GM12874 (cell line): ENCODE measurements around the gene FAM24A.

Source experiments
- TF ChIP-seq, protein P1 (sequence below): IDR thresholded peaks from 2 replicates; pipeline ENCODE4 v1.5.1; 2011; ENCODE audit warnings: low read depth, mild to moderate bottlenecking, control low read depth, low read length, moderate library complexity; ENCODE audit not compliant: insufficient read depth

The FAM24A gene

DNA sequence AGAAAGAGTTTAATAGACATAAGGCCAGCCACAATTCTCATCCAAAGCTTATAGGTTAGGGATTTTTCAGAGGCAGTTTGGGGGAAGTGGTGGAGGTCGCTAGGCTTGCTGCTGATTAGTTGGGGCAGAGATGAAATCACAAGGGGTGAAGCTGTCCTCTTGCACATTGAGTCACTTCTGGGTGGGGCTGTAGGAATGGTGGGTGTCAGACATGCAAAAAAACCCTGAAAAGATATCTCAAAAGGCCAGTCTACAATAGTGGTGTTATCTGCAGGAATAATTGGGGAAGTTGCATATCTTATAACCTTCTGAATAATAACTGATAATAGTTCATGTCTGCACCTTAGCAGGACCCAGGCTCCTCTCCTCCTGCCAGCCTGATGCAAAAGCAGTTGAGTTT is 33.1 kb upstream of the FAM24A start:
- TF ChIP-seq, protein P1, sequence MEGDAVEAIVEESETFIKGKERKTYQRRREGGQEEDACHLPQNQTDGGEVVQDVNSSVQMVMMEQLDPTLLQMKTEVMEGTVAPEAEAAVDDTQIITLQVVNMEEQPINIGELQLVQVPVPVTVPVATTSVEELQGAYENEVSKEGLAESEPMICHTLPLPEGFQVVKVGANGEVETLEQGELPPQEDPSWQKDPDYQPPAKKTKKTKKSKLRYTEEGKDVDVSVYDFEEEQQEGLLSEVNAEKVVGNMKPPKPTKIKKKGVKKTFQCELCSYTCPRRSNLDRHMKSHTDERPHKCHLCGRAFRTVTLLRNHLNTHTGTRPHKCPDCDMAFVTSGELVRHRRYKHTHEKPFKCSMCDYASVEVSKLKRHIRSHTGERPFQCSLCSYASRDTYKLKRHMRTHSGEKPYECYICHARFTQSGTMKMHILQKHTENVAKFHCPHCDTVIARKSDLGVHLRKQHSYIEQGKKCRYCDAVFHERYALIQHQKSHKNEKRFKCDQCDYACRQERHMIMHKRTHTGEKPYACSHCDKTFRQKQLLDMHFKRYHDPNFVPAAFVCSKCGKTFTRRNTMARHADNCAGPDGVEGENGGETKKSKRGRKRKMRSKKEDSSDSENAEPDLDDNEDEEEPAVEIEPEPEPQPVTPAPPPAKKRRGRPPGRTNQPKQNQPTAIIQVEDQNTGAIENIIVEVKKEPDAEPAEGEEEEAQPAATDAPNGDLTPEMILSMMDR = no peak

DNA sequence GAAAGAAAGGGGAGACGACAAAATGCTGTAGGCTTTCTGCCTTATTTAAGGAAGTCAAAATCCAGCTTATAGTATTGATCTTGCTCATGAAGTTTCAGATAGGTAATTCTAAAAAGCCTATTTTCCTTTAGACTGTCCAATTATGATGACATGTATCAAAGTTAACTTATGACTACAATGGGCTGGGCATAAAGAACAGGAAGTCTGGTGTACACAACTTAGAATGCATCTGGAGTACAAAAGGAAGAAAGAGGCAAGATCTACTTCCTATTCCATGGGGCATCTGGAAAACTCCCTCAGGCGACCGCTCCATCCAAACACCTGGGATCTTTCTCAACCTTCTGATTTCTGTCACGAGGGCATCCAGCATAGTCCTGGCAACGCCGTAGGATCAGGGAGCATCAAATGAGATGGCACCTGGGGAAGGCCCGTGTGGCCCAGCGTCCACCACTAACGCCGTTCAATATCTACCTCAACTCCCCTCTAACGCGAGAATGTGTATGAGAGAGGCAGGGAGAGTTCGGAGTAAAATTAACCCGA is 31.5 kb upstream of the FAM24A start:
- TF ChIP-seq, protein P1 = no peak

DNA sequence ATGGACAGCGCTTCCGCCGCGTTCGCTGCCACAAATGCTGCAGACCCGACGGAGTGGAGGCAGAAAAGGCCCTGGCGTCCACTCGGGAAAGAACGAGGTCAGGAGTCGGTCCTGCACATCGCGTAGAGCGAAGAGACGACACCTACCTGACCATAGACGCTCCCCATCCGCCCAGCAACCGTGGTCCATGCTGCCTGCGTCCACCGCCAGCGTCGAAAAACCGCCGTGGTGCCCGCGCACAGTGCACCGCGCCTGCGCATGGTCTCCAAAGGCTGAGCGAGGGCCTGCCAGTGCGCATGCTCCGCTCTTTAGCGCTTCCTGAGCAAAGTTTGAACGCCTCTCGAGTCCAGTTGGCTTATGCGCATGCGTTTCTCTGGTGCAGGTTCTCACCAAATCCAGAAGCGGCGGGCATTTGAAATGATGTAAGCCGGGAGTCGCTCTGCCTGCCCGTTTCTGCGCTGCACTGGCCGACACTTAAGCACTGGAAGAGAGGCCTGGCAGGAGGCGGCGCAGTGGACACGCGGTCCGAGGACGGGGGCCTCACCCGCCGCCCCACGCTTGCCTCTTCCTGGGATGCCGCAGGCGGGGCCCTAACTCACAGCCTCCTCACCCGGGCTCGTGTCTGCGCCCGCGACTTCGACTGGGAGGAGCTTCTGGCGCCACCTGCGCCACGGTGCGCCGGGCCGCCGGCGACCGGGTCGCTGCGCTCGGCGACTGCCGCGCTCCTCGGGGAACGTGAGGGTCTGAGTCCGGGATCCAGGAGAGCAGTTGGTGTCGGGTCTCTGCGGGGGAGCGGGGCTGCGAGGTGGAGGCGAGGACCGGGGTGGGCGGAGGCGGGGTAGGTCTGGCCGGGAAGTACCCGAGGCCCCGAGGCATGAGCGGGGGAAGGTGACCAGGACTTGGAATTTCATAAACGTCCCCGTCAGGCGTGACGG is 30.8 kb upstream of the FAM24A start, which contains the start of gene FAM24B:
Gene FAM24B, minus strand, starts transcription at position 243 of the 935 bp plus-strand sequence. CDS start 29,066 bp downstream, outside the sequence.
- TF ChIP-seq, protein P1 = no peak

DNA sequence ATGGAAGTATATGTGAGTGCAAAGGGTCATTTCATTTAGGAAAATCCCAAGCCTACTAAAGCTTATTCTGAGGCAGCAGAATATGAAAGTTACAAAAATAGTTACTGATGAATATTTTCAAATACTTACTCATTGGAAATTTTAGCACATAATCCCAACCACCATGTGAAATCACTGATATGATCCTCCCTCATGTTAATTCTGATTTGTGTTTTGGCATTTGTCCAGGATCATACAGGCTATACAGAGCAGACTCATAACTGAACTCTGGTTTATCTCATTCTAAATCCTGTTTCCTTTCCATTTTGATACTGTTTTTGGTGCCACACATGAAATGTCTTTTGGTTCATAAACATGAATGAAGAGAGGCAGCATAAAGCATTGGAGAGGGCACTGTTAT is 27.6 kb upstream of the FAM24A start:
- TF ChIP-seq, protein P1 = no peak

DNA sequence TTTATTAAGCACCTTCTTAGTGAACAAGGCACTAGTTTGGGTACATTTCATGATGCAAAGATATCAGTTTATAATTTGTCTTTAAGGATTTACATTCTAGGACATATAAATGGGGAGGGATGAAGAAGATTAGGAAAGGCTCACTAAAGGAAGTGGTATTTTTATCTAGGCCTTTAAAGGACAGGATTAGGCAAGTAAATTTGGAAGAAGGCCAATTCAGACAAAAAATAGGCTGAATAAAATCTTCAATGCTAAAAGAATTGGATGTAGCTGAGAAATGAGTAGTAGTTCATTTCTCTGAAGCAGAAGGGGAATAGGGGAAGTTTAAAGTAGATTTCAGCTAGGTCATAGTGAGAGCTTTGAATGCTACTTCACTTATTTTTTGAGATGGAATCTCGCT is 26.2 kb upstream of the FAM24A start:
- TF ChIP-seq, protein P1 = no peak

DNA sequence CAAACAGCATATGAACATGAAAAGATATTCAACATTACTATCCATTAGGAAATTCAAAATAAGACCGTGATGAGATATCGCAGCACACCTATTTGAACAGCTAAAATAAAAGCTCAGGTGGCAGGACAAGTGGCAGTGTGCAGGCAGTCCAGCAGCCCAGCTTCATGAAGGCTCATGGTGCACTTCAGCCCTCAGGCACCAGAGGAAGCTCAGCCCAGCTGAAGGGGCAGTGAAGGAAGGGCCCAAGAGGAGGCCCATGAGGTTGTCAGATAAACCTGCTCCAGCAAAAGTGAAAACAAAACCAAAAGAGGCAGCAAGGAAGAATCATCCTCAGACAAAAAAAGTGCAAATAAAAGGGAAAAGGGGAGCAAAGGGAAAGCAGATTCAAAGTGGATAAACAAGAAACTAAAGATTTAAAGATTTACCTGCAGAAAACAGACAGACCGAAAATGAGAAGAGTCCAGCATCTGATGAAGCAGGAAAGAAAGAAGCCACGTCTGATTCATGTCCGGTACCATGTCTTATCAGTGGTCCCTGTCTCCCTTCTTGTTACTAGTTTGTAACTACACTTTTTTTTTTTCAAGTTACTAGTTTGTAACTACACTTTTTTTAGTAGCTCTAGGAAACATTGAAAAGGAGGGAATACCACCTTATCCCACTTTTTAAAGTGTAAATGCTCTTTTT is 16.0 kb upstream of the FAM24A start:
- TF ChIP-seq, protein P1 = no peak

DNA sequence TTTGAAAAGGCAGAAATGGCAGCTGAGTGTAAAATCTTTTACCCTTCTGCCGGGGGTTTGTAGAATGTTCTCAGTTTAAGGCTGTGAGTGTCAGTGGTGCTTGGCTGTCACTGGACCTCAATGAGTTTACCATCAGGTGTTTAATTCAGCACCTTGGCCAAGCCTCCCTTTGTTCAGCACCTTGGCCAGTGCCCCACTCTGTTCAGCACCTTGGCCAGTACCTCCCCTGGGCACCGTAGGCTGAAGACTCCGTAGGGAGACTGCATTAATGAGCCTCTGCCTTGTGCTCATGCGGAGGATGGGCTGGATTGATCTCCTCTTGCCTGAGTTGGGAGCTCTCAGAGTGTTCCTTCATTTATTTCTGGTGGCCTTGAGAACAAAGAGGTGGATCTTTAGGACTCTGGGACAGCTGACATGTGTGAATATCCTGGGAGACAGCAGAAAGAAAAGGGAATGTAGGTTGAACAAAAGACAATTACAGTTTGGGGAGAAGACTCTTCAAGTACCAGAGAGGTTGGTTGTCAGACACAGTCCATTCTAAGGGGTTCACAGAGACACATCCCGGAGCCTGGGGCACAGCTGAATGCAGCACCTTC is 1.6 kb downstream of the FAM24A start:
- TF ChIP-seq, protein P1 = no peak
